HG03571 (cell line): ENCODE measurements around the gene DHRSX.
"Not testable (repeated sequence)": the region's sequence is repeated elsewhere in the genome, so short reads cannot be mapped to it uniquely, and the experiment has no call there.

Experiments used
- ATAC-seq: cut with Tn5 transposase; IDR thresholded peaks from one replicate; pipeline ENCODE4 v1.9.1; 2021; ENCODE audit not compliant: unreplicated experiment

Gene DHRSX

DNA sequence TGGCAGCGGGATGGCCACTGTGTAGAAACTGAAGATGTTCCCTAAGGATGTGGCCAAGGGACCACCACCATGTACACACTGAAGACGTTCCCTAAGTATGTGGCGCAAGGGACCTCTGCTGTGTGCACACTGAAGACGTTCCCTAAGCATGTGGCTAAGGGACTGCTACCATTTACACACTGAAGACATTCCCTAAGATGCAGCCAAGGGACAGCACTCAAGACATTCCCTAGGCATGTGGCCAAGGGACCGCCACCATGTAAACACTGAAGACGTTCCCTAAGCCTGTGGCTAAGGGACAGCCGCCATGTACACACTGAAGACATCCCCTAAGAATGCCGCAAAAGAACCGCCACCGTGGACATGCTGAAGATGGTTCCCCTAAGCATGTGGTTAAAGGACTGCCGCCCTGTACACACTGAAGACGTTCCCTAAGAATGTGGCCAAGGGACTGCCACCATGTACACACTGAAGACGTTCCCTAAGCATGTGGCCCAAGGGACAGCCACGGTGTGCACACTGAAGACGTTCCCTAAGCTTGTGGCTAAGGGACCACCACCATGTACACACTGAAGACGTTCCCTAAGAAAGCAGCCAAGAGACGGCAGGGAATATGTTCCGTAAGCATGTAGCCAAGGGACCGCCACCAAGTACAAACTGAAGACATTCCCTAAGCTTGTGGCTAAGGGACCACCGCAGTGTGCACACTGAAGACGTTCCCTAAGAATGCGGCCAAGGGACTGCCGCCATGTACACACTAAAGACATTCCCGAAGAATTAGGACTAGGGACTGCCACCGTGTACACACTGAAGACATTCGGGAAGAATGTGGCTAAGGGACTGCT lies 43.3 kb downstream of the DHRSX start:
- ATAC-seq = no peak

DNA sequence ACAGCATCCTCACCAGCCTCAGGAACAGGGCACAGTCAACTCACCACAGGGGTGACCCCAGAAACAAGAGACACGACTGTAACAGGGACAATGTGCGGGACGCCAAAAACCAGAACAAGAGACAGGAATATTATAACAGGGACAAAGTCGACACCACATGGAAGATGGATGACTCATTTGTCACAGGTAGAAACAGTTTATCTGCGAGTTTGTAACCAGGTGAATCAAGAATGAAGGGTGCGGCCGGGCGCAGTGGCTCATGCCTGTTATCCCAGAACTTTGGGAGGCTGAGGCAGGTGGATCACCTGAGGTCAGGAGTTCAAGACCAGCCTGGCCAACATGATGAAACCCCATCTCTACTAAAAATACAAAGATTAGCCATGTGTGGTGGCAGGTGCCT lies 44.7 kb downstream of the DHRSX start:
- not testable (repeated sequence) for ATAC-seq

DNA sequence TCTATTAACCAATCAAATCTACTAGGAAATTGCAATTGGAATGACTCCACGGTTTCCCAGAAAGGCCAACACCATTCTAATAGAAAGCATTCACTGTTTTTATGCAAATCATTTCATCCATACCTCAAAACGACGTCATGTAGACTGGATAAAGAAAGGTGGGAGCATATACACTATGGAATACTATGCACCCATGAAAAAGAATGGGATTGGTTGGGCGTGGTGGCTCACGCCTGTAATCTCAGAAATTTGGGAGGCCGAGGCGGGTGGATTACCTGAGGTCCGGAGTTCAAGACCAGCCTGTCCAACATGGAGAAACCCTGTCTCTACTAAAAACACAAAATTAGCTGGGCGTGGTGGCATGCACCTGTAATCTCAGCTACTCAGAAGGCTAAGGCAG lies 46.2 kb downstream of the DHRSX start:
- not testable (repeated sequence) for ATAC-seq

GRCh38 chrX:2452799-2453198 lies 48.0 kb downstream of the DHRSX start:
- ATAC-seq = no peak

- ATAC-seq = no peak
These were observed 48.4 kb downstream of the DHRSX start for GRCh38 chrX:2452317-2452784.

DNA sequence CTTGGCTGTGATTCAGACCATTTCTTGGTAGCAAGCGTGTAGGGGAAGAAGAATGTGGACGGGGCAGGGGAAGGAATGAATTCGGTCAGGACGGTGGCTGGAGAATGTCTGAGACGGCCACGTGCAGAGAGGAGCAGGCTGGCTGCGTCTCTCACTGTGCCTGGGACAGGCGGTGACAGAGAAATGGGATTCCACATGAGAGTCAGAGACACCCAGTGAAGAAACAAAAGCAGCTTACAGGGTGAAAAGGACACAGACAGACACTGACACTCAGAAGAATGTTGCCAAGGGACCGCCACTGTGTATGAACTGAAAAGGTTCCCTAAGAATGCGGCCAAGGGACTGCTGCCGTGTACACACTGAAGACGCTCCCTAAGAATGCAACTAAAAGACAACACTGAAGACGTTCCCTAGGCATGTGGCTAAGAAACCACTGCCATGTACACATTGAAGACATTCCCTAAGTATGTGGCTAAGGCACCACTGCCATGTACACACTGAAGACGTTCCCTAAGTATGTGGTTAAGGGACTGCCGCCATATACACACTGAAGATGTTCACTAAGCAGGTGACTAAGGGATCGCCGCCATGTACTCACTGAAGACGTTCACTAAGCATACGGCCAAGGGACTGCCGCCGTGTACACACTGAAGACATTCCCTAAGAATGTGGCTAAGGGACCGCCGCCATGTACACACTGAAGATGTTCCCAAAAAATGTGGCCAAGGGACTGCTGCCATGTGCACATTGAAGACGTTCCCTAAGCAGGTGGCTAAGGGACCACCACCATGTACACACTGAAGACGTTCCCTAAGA lies 49.1 kb downstream of the DHRSX start:
- ATAC-seq = no peak

GRCh38 chrX:2450681-2451080 lies 50.1 kb downstream of the DHRSX start:
- no peak for ATAC-seq

DNA sequence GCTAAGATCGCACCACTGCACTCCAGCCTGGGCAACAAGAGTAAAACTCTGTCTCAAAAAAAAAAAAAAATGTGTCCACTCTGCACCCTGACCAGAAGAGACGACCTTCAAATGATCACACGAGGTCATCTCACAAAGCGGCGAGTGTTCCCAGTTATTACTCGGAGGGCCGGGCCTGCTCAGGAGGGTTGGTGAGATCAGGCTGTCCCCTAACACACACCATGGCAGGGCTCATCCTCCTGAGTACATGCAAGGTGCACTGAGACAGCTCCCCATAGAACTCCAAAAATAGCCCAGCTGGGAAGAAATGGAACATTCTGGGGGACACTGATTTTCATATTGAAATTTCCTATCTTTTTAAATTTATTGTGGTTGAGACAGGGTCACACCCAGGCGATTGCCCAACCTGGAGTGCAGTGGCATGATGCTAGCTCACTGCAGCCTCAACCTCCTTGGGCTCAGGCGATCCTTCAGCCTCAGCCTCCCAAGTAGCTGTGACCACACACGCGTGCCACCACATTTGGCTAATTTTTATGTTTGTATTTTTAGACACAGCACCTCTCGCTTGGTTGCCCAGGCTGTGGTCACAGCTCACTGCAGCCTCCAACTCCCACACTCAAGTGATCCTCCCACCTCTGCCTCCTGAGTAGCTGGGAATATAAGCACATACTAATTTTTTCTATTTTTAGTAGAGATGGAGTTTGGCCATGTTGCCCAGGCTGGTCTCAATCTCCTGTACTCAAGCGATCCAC lies 51.5 kb downstream of the DHRSX start:
- ATAC-seq = no peak

GRCh38 chrX:2447484-2447883 lies 53.3 kb downstream of the DHRSX start:
- no peak for ATAC-seq

- no peak for ATAC-seq
These were observed 54.0 kb downstream of the DHRSX start for GRCh38 chrX:2446815-2447214.

GRCh38 chrX:2445662-2446623 lies 54.8 kb downstream of the DHRSX start:
- no peak for ATAC-seq

- ATAC-seq = no peak
These were observed 58.1 kb downstream of the DHRSX start for GRCh38 chrX:2442694-2443093.

DNA sequence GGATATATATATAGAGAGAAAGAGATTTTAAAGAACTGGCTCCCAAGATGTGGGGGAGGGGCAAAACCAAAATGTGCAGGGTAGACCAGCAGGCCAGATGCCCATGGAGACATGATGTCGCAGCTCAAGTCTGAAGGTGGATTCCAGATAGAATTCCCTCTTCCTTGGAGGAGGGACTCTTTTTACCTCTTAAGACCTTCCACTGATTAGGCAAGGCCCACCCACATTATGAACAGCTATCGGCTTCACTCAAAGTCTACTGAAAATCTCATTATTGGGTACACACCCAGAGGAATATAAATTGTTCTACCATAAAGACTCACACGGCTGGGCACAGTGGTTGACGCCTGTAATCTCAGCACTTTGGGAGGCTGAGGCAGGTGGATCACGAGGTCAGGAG lies 59.3 kb downstream of the DHRSX start:
- no peak for ATAC-seq

GRCh38 chrX:2439613-2440012 lies 61.2 kb downstream of the DHRSX start:
- no peak for ATAC-seq

- no peak for ATAC-seq
These were observed 65.3 kb downstream of the DHRSX start for GRCh38 chrX:2435465-2435864.

DNA sequence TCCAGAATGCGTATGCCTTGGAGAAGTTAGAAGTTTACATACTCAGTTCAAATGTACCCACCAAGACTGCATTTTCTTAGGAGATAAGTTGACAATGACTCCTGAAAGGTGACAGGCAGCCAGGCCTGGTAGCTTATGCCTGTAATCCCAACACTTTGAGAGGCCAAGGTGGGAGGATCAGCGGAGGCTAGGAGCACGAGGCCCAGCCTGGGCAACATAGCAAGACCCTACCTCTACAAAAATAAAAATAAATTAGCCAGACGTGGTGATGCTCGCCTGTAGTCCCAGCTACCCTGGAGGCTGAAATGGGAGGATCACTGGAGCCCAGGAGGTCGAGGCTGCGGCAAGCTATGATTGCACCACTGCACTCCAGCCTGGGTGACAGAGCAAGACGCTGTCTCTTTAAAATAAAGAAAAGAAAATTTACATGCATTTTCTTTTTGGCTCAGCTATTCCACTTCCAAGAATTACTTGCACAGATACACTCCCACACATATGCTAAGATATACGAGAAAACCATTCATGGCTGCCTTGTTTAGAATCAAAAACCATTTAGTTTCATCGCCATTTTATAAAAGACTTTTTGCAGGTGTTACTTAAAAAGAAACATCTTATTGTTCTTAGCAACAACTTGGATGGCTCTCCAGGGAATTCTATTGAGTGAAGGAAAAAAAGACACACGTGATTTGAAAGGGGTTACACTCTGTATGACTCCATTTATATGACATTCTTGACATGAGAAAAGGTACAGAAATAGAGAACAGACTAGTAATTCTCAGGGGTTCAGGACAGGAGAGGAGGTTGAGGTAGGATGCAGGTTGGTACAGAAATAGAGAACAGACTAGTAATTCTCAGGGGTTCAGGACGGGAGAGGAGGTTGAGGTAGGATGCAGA lies 66.3 kb downstream of the DHRSX start:
- no peak for ATAC-seq

DNA sequence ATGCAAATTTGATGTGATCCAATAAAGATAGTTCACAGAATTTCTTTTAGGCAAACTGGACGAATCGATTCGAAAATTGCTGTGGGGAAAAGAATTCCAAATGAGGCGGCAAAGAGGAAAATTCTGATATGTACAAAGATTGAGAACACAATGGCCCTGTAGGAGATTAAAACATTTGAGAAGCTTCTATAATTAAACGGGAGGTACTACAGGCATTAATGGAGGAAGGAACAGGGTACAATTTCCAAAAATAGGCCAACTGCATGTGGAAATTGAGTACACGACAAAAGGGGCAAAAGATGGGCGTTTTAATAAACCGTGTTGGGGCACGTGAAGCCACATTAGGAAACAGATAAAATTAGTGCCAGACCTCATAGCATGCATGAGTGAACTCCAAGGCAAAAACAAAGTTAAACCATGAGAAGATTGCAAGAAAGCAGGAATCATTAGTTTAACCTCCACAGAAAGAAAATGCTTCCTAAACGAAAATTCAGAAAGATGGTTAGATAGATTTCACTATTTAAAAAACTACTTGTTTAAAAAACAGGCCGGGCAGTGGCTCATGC lies 68.4 kb downstream of the DHRSX start:
- no peak for ATAC-seq

DNA sequence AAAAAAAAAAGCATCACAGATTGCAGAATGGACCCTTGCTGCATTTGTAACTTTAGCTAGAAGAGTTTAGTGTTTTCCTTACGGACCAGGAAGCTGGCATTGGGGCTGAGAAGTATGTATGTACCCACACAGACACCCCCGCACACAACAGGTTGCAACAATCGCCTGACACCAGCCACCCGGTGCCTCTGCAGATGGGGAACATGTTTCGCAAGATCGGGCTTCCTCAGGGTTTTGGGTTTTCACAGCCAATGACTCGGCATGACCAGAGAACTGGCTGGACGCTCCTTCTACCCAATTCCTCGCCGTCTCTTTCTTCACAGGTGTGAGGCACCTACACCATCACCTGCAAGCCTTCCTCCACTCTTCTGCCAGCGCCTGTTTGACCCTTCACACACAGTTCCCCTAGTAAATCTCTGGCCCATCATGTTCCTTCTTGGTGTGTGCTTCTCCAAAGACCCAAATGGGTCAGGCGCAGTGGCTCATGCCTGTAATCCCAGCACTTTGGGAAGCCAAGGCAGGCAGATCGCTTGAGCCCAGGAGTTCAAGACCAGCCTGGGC lies 70.4 kb downstream of the DHRSX start:
- ATAC-seq = no peak

GRCh38 chrX:2427737-2428136 lies 73.0 kb downstream of the DHRSX start:
- no peak for ATAC-seq
